PC-3 (cell line): ENCODE measurements around the gene BIN2. TPM values are rescaled to one million over a fixed set of nuclear protein-coding genes. Genes with fewer than 3 reads are reported as not detected.
A peak's percentile ranks its signal among the peaks of the same experiment; 100 is the strongest.

ENCODE experiments used
- ATAC-seq: fragments of 200-7000 bp; cut with Tn5 transposase; 2 replicates; pipeline ENCODE4 v1.9.1; 2020; ENCODE audit warnings: mild to moderate bottlenecking, moderate library complexity
- BruUV-seq: library from RNA; stranded (reverse); fragments of 400-500 nt; replicated peaks from 2 replicates; lab custom pipeline; 2021; lab: Mats Ljungman, UMichigan
- CTCF ChIA-PET: fragments of 300-600 bp; sonication (Branson Sonifier 250); formaldehyde crosslinking; loops from one replicate; lab custom pipeline; 2022; ENCODE audit warnings: antibody characterized with exemption; lab: Charles Lee
- POLR2A ChIA-PET: fragments of 300-600 bp; sonication (Branson Sonifier 250); formaldehyde crosslinking; loops from one replicate; lab custom pipeline; 2022; ENCODE audit warnings: antibody characterized with exemption; ENCODE audit not compliant: unreplicated experiment; lab: Charles Lee
- DNase-seq: peaks from one replicate; pipeline ENCODE4 v3.0.0-alpha.2; 2015
- H2AFZ ChIP-seq: fragments of 300-600 bp; sonication (generic); 2 replicates; pipeline ENCODE4 v1.6.0; 2016; ENCODE audit warnings: antibody characterized with exemption, low read length
- H3F3A ChIP-seq: fragments of 300-600 bp; sonication (generic); one replicate; pipeline ENCODE4 v1.6.0; 2017; ENCODE audit warnings: antibody characterized with exemption, low read length, control low read depth, mild to moderate bottlenecking; ENCODE audit not compliant: unreplicated experiment
- H3K27ac ChIP-seq: fragments of 300-600 bp; sonication (generic); 2 replicates; pipeline ENCODE4 v1.5.1; 2016; ENCODE audit warnings: mild to moderate bottlenecking, low read length
- H3K27me3 ChIP-seq: fragments of 300-600 bp; sonication (generic); 2 replicates; pipeline ENCODE4 v1.6.1; 2016; ENCODE audit warnings: low read length, mixed read lengths
- H3K36me3 ChIP-seq: fragments of 300-600 bp; sonication (generic); 2 replicates; pipeline ENCODE4 v1.6.1; 2016; ENCODE audit warnings: low read depth, mixed run types, low read length, mixed read lengths
- H3K4me1 ChIP-seq: fragments of 300-600 bp; sonication (generic); 2 replicates; pipeline ENCODE4 v1.5.1; 2016; ENCODE audit warnings: low read length; ENCODE audit not compliant: insufficient read depth
- H3K4me2 ChIP-seq: fragments of 300-600 bp; sonication (generic); 2 replicates; pipeline ENCODE4 v1.6.0; 2016; ENCODE audit warnings: low read length
- H3K4me3 ChIP-seq: fragments of 300-600 bp; sonication (generic); 2 replicates; pipeline ENCODE4 v1.5.1; 2016; ENCODE audit warnings: mild to moderate bottlenecking, low read length, mixed read lengths
- H3K79me2 ChIP-seq: fragments of 300-600 bp; sonication (generic); 2 replicates; pipeline ENCODE4 v1.6.1; 2017; ENCODE audit warnings: low read length, mixed read lengths
- H3K9ac ChIP-seq: fragments of 300-600 bp; sonication (generic); 2 replicates; pipeline ENCODE4 v1.6.0; 2016; ENCODE audit warnings: mild to moderate bottlenecking, low read length
- H3K9me2 ChIP-seq: fragments of 300-600 bp; sonication (generic); replicated peaks from 2 replicates; pipeline ENCODE4 v1.6.1; 2016; ENCODE audit warnings: mixed run types, low read length, mixed read lengths
- H3K9me3 ChIP-seq: fragments of 300-600 bp; sonication (generic); 2 replicates; pipeline ENCODE4 v1.6.1; 2016; ENCODE audit warnings: low read length, mixed read lengths
- H4K20me1 ChIP-seq: fragments of 300-600 bp; sonication (generic); 2 replicates; pipeline ENCODE4 v1.6.1; 2016; ENCODE audit warnings: low read length, mixed read lengths
- EZH2 ChIP-seq: fragments of 300-600 bp; sonication (generic); IDR thresholded peaks from one replicate; pipeline ENCODE4 v1.6.1; 2017; ENCODE audit warnings: antibody characterized with exemption, mild to moderate bottlenecking, low read length; ENCODE audit not compliant: unreplicated experiment
- EZH2phosphoT487 ChIP-seq: fragments of 300-600 bp; sonication (generic); IDR thresholded peaks from 2 replicates; pipeline ENCODE4 v1.6.1; 2018; ENCODE audit warnings: mild to moderate bottlenecking, antibody characterized with exemption, low read length, borderline replicate concordance
- intact Hi-C: fragments of 100-400 bp; cut with micrococcal nuclease; formaldehyde crosslinking; loops from 2 replicates; pipeline ENCODE4 v1.9.0; 2023
- total RNA-seq: library from RNA; depleted of rRNA; stranded (reverse); fragments of >200 nt; gene quantifications from 2 replicates; pipeline ENCODE4 v1.2.3, GENCODE V29; 2014
- TF ChIP-seq, protein P1 (sequence below): fragments of 300-600 bp; sonication (generic); conservative IDR thresholded peaks from 2 replicates; pipeline ENCODE4 v1.5.1; 2017; ENCODE audit warnings: antibody characterized with exemption, low read depth, mild to moderate bottlenecking, low read length

The BIN2 gene
- total RNA-seq, 1 experiment from 2014 or later: not detected

DNA sequence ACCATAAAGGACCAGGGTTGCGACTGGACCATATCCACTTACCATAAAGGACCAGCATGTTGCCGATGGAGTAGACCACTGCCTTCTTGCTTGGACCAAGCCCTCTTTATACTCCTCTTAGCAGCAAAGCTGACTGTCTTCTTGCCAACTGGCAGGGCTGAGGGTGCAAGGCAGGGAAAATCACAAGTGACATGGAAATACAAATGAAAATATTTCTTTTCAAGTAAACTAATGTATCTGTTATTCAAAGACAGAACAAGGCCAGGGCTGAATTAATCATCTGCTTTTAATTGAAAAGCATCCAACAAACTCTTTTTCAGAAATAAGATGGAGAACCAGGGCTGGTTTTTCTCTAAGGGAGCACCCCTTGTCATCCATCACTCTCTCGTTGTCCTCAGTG lies 22.6 kb upstream of the BIN2 start, which contains the start of gene CELA1:
Gene CELA1, minus strand, starts transcription at position 99 of the 400 bp plus-strand sequence. Its CDS starts 41 bp downstream, at position 58.
- intact Hi-C loops: no loop called here
- ChIA-PET CTCF (no interaction called here), POLR2A (no interaction called here)
- no peaks in the 10 kb centered on the region for H3K9me3 ChIP-seq
- no peak for DNase-seq
- BruUV-seq: no TSS peak
- TF ChIP-seq, protein P1, sequence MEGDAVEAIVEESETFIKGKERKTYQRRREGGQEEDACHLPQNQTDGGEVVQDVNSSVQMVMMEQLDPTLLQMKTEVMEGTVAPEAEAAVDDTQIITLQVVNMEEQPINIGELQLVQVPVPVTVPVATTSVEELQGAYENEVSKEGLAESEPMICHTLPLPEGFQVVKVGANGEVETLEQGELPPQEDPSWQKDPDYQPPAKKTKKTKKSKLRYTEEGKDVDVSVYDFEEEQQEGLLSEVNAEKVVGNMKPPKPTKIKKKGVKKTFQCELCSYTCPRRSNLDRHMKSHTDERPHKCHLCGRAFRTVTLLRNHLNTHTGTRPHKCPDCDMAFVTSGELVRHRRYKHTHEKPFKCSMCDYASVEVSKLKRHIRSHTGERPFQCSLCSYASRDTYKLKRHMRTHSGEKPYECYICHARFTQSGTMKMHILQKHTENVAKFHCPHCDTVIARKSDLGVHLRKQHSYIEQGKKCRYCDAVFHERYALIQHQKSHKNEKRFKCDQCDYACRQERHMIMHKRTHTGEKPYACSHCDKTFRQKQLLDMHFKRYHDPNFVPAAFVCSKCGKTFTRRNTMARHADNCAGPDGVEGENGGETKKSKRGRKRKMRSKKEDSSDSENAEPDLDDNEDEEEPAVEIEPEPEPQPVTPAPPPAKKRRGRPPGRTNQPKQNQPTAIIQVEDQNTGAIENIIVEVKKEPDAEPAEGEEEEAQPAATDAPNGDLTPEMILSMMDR: no peak
- TF ChIP-seq EZH2phosphoT487 (no peak), EZH2 (no peak)
- no peaks in the 10 kb centered on the region for H3K27me3 ChIP-seq
- no peaks in the 10 kb centered on the region for H3K79me2 ChIP-seq
- H3F3A ChIP-seq: no peaks in the 10 kb centered on the region
- H3K4me2 ChIP-seq: no peak within 1 kb of the TSS
- no peaks in the 10 kb centered on the region for H3K36me3 ChIP-seq
- H3K27ac ChIP-seq: no peak within 1 kb of the TSS
- H3K4me3 ChIP-seq: no peak within 1 kb of the TSS
- H3K9ac ChIP-seq: no peak within 1 kb of the TSS
- H4K20me1 ChIP-seq: no peaks in the 10 kb centered on the region
- no peak within 1 kb of the TSS; the same call in 1 of the 2 replicates for H2AFZ ChIP-seq
- H3K4me1 ChIP-seq: peaks cover 7% of the 10 kb centered on the region
- ATAC-seq: no peak
- no peaks in the 10 kb centered on the region for H3K9me2 ChIP-seq

GRCh38 chr12:51345681-51346080 lies 21.7 kb upstream of the BIN2 start:
- no peak overlapping the region for H3K4me2 ChIP-seq
- H3K9me2 ChIP-seq: no peaks in the 10 kb centered on the region
- H3K27me3 ChIP-seq: no peaks in the 10 kb centered on the region
- ChIA-PET POLR2A (no interaction called here), CTCF (no interaction called here)
- H3K36me3 ChIP-seq: no peaks in the 10 kb centered on the region
- no peak overlapping the region for H3K4me3 ChIP-seq
- no peak overlapping the region; the same call in 1 of the 2 replicates for H2AFZ ChIP-seq
- no peak overlapping the region for H3K27ac ChIP-seq
- no peak for ATAC-seq
- no peak overlapping the region for H3K9ac ChIP-seq
- H3K9me3 ChIP-seq: no peaks in the 10 kb centered on the region
- no peaks in the 10 kb centered on the region for H3K79me2 ChIP-seq
- no TSS peak for BruUV-seq
- H3K4me1 ChIP-seq: peaks cover 11% of the 10 kb centered on the region
- no peaks in the 10 kb centered on the region for H3F3A ChIP-seq
- TF ChIP-seq, protein P1: no peak
- TF ChIP-seq EZH2phosphoT487 (no peak), EZH2 (no peak)
- DNase-seq: peak; percentile 21
- intact Hi-C loops: no loop called here
- no peaks in the 10 kb centered on the region for H4K20me1 ChIP-seq

DNA sequence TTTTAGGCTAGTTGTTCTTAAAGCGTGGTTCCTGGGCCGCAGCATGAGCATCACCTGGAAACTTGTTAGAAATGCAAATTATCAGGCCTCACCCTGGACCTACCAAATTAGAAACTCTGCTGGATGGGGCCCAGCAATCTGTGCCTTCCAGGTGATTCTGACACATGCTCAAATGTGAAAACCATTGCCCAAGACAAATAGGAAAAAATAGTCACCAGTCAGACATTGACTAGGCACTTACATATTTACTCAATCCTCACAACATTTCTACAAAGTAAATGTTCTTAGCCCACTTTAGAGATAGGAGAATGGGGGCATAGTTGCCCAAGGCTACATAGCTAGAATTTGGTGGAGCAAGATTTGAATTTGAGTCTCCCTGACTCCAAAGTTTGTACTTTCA lies 19.2 kb upstream of the BIN2 start:
- intact Hi-C loops: loop anchor here (5.0 kb wide), 4 partner anchors 246 to 516 kb away; partner anchors contain the start of genes CSRNP2 and LETMD1
- no peaks in the 10 kb centered on the region for H4K20me1 ChIP-seq
- H3F3A ChIP-seq: no peaks in the 10 kb centered on the region
- no peaks in the 10 kb centered on the region for H3K9me3 ChIP-seq
- H3K4me3 ChIP-seq: no peak overlapping the region
- H3K4me2 ChIP-seq: no peak overlapping the region
- BruUV-seq: no TSS peak
- POLR2A ChIA-PET: no interaction called here
- H2AFZ ChIP-seq: no peak overlapping the region
- peaks cover 11% of the 10 kb centered on the region for H3K4me1 ChIP-seq
- no peaks in the 10 kb centered on the region for H3K9me2 ChIP-seq
- no peak overlapping the region for H3K9ac ChIP-seq
- H3K27ac ChIP-seq: no peak overlapping the region
- ATAC-seq: no peak
- no peak for DNase-seq
- TF ChIP-seq EZH2phosphoT487 (no peak), EZH2 (no peak)
- TF ChIP-seq, protein P1: no peak
- no peaks in the 10 kb centered on the region for H3K36me3 ChIP-seq
- CTCF ChIA-PET: interaction anchor here (3.0 kb wide), 1 partner anchor 73 kb away, joined by 54 read pairs; the partner anchor contains the start of gene SMAGP
- H3K79me2 ChIP-seq: no peaks in the 10 kb centered on the region
- H3K27me3 ChIP-seq: no peaks in the 10 kb centered on the region
